Transverse colon (tissue), 4 donors: ENCODE results near the gene MLH3. TPM values are rescaled to one million over a fixed set of nuclear protein-coding genes. Genes with fewer than 3 reads are reported as not detected.
A peak's percentile ranks its signal among the peaks of the same experiment; 100 is the strongest.

Source experiments
- DNase-seq: peaks from one replicate; pipeline ENCODE4 v3.0.0-alpha.2; 2019
- H3K27ac ChIP-seq, 4 donors: fragments of 200-600 bp; sonication (generic); 2 replicates each; pipeline ENCODE4 v1.5.1; 2016 to 2018; ENCODE audit warnings: inconsistent platforms in 4 of 4
- H3K27me3 ChIP-seq: fragments of 200-600 bp; sonication (generic); 2 replicates; pipeline ENCODE4 v1.5.1; 2017; ENCODE audit warnings: inconsistent platforms
- H3K36me3 ChIP-seq, 4 donors: fragments of 200-600 bp; sonication (generic); 2 replicates each; pipeline ENCODE4 v1.5.1; 2017 to 2019; ENCODE audit warnings: inconsistent platforms in 4 of 4
- H3K4me1 ChIP-seq, 4 donors: fragments of 200-600 bp; sonication (generic); 2 replicates each; pipeline ENCODE4 v1.5.1; 2017 to 2020; ENCODE audit warnings: inconsistent platforms in 4 of 4
- H3K4me3 ChIP-seq, 4 donors: fragments of 200-600 bp; sonication (generic); 1 replicate in 1 of 4; 2 replicates in 3 of 4; pipeline versions ENCODE4 v1.5.1 to v1.6.1; 2017 to 2019; ENCODE audit warnings: inconsistent platforms in 4 of 4
- H3K9me3 ChIP-seq, 2 donors: fragments of 200-600 bp; sonication (generic); 2 replicates each; pipeline ENCODE4 v1.5.1; 2017 to 2019; ENCODE audit warnings: inconsistent platforms in 2 of 2
- EP300 ChIP-seq: sonication (generic); formaldehyde crosslinking; IDR thresholded peaks from one replicate; pipeline ENCODE4 v1.6.1; 2017; ENCODE audit warnings: antibody characterized with exemption, low read depth
- POLR2A ChIP-seq: fragments of 450-650 bp; IDR thresholded peaks from one replicate; pipeline ENCODE4 v1.6.1; 2016; ENCODE audit warnings: antibody characterized with exemption, mild to moderate bottlenecking, moderate library complexity
- POLR2AphosphoS5 ChIP-seq, 3 donors: sonication (generic); formaldehyde crosslinking; IDR thresholded peaks; one replicate each; pipeline ENCODE4 v1.6.1; 2016; ENCODE audit warnings: antibody characterized with exemption in 3 of 3
- WGBS, 2 donors: methylation state at CpG; one replicate each; pipeline ENCODE4 v1.1.5; 2018; ENCODE audit warnings: low coverage in 1 of 2; 5-methylcytosine and 5-hydroxymethylcytosine counted together
- in situ Hi-C, 4 donors: fragments of 200-750 bp; cut with MboI; loops; one replicate each; pipeline versions ENCODE4 v1.15.0 to v1.15.1; 2017; ENCODE audit warnings: low sequenced_read_pairs in 3 of 4, low pct_ligation_motif_present in 1 of 4, low pct_unique_long_range_greater_than_20kb in 1 of 4
- intact Hi-C: fragments of 100-400 bp; cut with DNase I; formaldehyde crosslinking; loops from one replicate; pipeline ENCODE4 v1.15.1; 2023; ENCODE audit warnings: low total_unique reads
- total RNA-seq, 4 donors: library from RNA; depleted of rRNA; stranded (reverse); fragments of >200 nt; gene quantifications; one replicate each; pipeline ENCODE4 v1.1.0, GENCODE V29; 2016
- TF ChIP-seq, protein P1 (sequence below), 5 experiments: fragments of 200-600 bp in 3 of 5; fragments of 450-650 bp in 2 of 5; sonication (generic) in 3 of 5; IDR thresholded peaks; 1 replicate in 2 of 5; 2 replicates in 3 of 5; pipeline ENCODE4 v1.5.1; 2016 to 2017; ENCODE audit warnings: antibody characterized with exemption in 5 of 5, inconsistent platforms in 3 of 5, mild to moderate bottlenecking in 2 of 5, moderate library complexity in 1 of 5

The MLH3 gene
- total RNA-seq: 10 to 100 TPM; 24.5 to 58.3 (median 42.5) TPM

DNA sequence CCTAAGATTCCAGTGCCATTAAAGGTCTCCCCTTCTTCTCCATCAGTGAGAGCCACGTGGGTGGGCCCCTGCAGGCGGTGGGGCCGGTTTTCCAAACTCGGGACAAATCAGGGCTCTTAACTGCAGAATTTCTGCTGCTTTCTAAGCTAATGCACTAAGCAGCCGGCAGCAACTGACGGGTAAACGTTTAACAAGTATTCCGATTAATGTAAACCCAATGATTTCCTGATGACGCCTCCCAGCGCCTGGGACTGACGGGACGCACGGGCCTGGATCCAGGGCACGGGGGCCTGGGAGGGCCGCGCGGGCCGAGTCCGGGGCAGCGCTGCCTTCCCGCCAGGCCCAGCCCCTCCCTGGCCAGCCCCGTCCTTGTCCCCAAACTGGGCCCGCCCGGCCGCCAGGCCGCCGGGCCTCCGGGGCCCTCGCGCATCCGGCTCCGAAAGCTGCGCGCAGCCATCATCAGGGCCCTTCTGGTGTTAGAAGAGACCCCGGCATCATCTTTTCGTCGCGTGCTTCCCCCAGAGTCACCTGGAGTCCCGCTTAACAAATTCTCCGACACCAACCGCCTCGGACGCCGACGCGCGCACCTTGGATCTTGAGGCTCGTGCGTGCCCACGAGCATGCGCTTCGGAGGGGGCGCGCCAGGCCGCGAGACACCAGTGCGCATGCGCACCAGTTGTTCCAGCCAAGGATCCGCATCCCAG lies at the start of gene MLH3:
MLH3 (minus strand) TSS at position 616 of the 704 bp plus-strand sequence. CDS start 1,812 bp downstream, outside the sequence.
- H3K27ac ChIP-seq: peak within 1 kb of the TSS; percentile 84 to 98 (median 90)
- WGBS, 2 donors: 0 to 1% methylated on average over 12 to 54 of the region's 59 CpGs
- in situ Hi-C loops (no loop called here), intact Hi-C loops (no loop called here)
- DNase-seq: peak; percentile 89
- H3K4me1 ChIP-seq: peaks cover 3 to 31% (median 16%) of the 10 kb centered on the region in 4 donors
- peak within 1 kb of the TSS; percentile 52 to 81 (median 56) for H3K4me3 ChIP-seq
- TF ChIP-seq, protein P1, sequence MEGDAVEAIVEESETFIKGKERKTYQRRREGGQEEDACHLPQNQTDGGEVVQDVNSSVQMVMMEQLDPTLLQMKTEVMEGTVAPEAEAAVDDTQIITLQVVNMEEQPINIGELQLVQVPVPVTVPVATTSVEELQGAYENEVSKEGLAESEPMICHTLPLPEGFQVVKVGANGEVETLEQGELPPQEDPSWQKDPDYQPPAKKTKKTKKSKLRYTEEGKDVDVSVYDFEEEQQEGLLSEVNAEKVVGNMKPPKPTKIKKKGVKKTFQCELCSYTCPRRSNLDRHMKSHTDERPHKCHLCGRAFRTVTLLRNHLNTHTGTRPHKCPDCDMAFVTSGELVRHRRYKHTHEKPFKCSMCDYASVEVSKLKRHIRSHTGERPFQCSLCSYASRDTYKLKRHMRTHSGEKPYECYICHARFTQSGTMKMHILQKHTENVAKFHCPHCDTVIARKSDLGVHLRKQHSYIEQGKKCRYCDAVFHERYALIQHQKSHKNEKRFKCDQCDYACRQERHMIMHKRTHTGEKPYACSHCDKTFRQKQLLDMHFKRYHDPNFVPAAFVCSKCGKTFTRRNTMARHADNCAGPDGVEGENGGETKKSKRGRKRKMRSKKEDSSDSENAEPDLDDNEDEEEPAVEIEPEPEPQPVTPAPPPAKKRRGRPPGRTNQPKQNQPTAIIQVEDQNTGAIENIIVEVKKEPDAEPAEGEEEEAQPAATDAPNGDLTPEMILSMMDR (IDR thresholded peaks at IDR 0.05): no peak
- TF ChIP-seq EP300: no peak
- TF ChIP-seq POLR2A: peak; percentile 76
- peak; percentile 75 to 90 (median 87) for TF ChIP-seq POLR2AphosphoS5 (IDR thresholded peaks at IDR 0.05)
- H3K9me3 ChIP-seq: no peaks in the 10 kb centered on the region
- peaks cover 0 to 9% (median 0%) of the 10 kb centered on the region in 4 donors for H3K36me3 ChIP-seq
- H3K27me3 ChIP-seq: no peaks in the 10 kb centered on the region

DNA sequence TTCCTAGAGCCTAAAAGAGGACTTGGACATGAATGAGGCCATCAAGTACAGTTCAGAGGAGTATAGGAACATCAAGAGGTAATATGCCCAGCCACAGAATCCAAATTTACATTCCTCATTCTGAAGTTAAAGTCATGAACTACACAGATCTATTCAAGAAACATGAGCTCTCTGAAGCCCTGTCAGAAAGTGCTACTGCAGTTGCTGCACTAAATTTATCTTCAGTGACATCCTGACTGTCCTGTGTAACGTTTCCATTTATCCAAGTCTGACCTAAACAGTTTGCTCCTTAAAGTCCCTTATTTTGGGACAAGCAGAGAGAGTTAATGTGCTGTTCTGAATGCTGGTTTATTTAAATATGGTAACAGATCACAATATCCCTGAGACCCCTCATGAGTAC lies 47.4 kb upstream of the MLH3 start:
- H3K4me1 ChIP-seq: peaks cover 0 to 7% (median 0%) of the 10 kb centered on the region in 4 donors
- no peak for TF ChIP-seq POLR2AphosphoS5 (IDR thresholded peaks at IDR 0.05)
- no peak for TF ChIP-seq POLR2A
- TF ChIP-seq, protein P1 (IDR thresholded peaks at IDR 0.05): no peak
- no peak for TF ChIP-seq EP300
- no peak for DNase-seq
- intact Hi-C loops (no loop called here), in situ Hi-C loops (loop anchor here in 2 of 4 donors (10.0 to 25.0 kb wide), 2 partner anchors 161 to 164 kb away; no protein-coding TSS in a partner anchor)
- WGBS, 2 donors: 55% methylated on average over 1 of the region's 1 CpG; no CpG with 5 or more reads in 1 of the 2 donors
- no peak overlapping the region for H3K27ac ChIP-seq
- no peaks in the 10 kb centered on the region for H3K9me3 ChIP-seq
- no peaks in the 10 kb centered on the region for H3K27me3 ChIP-seq
- peaks cover 0 to 77% (median 24%) of the 10 kb centered on the region in 4 donors for H3K36me3 ChIP-seq
- H3K4me3 ChIP-seq: no peak overlapping the region

DNA sequence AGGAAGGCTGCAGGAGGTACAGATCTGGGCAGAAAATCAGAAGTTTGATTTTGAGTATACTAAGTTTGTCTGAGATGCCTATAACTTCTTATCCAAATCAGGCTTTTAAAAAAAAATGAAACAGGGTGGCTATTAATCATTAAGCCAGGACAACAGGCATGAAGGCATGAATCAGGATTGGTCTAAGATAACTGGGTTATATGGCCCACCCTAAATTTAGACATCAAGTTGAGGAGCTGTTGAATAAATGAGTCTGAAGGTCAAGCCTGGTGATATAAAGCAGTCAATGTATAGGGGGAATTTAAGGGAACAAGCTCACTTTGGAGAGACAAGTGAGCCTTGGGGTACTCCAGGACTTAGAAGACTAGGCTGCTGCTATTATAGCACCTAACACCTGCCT lies 46.9 kb upstream of the MLH3 start:
- Histone ChIP-seq H3K27me3 (no peaks in the 10 kb centered on the region), H3K9me3 (no peaks in the 10 kb centered on the region), H3K4me1 (peaks cover 0 to 7% (median 0%) of the 10 kb centered on the region in 4 donors), H3K4me3 (no peak overlapping the region), H3K36me3 (peaks cover 0 to 75% (median 25%) of the 10 kb centered on the region in 4 donors), H3K27ac (no peak overlapping the region)
- intact Hi-C loops (no loop called here), in situ Hi-C loops (loop anchor here in 2 of 4 donors (10.0 to 25.0 kb wide), 2 partner anchors 161 to 163 kb away; no protein-coding TSS in a partner anchor)
- no peak for TF ChIP-seq POLR2AphosphoS5 (IDR thresholded peaks at IDR 0.05)
- TF ChIP-seq, protein P1 (IDR thresholded peaks at IDR 0.05): no peak
- TF ChIP-seq EP300: no peak
- TF ChIP-seq POLR2A: no peak
- no peak for DNase-seq

DNA sequence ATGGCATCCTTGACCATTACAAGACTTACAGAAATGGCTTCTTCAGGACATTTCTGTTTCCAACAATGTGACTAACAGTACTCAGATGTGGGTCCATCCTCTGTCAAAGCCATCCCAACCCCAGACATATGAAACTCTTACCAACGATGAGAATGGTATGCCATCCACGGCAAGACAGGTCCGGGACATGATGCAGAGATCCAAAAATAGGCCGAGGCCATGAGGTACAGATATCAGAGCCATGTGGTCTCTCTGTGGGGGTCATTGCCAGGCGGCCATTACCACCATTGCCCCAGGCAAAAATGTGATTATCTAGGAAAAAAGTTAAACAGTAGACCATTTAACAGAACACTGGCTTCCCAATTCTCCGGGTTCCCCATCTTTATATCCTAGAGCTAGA lies 45.7 kb upstream of the MLH3 start:
- no peaks in the 10 kb centered on the region for H3K27me3 ChIP-seq
- TF ChIP-seq POLR2AphosphoS5 (IDR thresholded peaks at IDR 0.05) (no peak), POLR2A (no peak), EP300 (no peak)
- TF ChIP-seq, protein P1 (IDR thresholded peaks at IDR 0.05): no peak
- intact Hi-C loops (no loop called here), in situ Hi-C loops (loop anchor here in 2 of 4 donors (10.0 to 25.0 kb wide), 2 partner anchors 160 to 162 kb away; no protein-coding TSS in a partner anchor)
- peaks cover 0 to 67% (median 25%) of the 10 kb centered on the region in 4 donors for H3K36me3 ChIP-seq
- no peak for DNase-seq
- H3K9me3 ChIP-seq: no peaks in the 10 kb centered on the region
- 92 to 100% methylated on average over 1 to 6 of the region's 6 CpGs for WGBS, 2 donors
- peaks cover 0 to 7% (median 0%) of the 10 kb centered on the region in 4 donors for H3K4me1 ChIP-seq
- H3K27ac ChIP-seq: no peak overlapping the region
- no peak overlapping the region for H3K4me3 ChIP-seq
